ENCODE data around the gene CALD1. TPM values are rescaled to one million over a fixed set of nuclear protein-coding genes. Genes with fewer than 3 reads are reported as not detected.

CALD1 gene
- total RNA-seq, 2 experiments from 2014 or later: 2.1 to 2.2 TPM

- no peaks in the 10 kb centered on the region for H3K9me3 Mint-ChIP-seq
- ChIA-PET POLR2A (interaction anchor here (0.6 to 1.2 kb wide), 2 partner anchors 10 to 46 kb away, joined by 3 read pairs; no protein-coding TSS in a partner anchor), CTCF (interaction anchor here (1.0 kb wide), 1 partner anchor 136 kb away, joined by 3 read pairs; no protein-coding TSS in a partner anchor)
- intact Hi-C loops (cut with micrococcal nuclease): no loop called here
- H3K27ac Mint-ChIP-seq: no peak overlapping the region
- TF ChIP-seq CTCF (IDR thresholded peaks at IDR 0.05): no peak
- H3K4me3 Mint-ChIP-seq: no peak overlapping the region
- no peaks in the 10 kb centered on the region for H3K36me3 Mint-ChIP-seq (ENCODE audit: low read depth)
- DNase-seq (no peak), ATAC-seq (no peak)
- no peaks in the 10 kb centered on the region for H3K4me1 Mint-ChIP-seq (ENCODE audit: low read depth)
- peaks cover 1% of the 10 kb centered on the region for H3K27me3 Mint-ChIP-seq
Measured at GRCh38 chr7:134768243-134768642, 11.2 kb upstream of the CALD1 start.

- H3K4me1 Mint-ChIP-seq (ENCODE audit: low read depth): no peaks in the 10 kb centered on the region
- no peak for TF ChIP-seq CTCF (IDR thresholded peaks at IDR 0.05)
- no peak overlapping the region for H3K4me3 Mint-ChIP-seq
- H3K27me3 Mint-ChIP-seq: peaks cover 1% of the 10 kb centered on the region
- H3K36me3 Mint-ChIP-seq (ENCODE audit: low read depth): no peaks in the 10 kb centered on the region
- POLR2A ChIA-PET: interaction anchor here (0.7 kb wide), 1 partner anchor 199 kb away, joined by 3 read pairs; no protein-coding TSS in a partner anchor
- CTCF ChIA-PET: no interaction called here
- no peak overlapping the region for H3K27ac Mint-ChIP-seq
- intact Hi-C loops (cut with micrococcal nuclease): no loop called here
- ATAC-seq (no peak), DNase-seq (no peak)
- H3K9me3 Mint-ChIP-seq: no peaks in the 10 kb centered on the region
Measured at GRCh38 chr7:134770676-134771075, 8.8 kb upstream of the CALD1 start.

- Mint-ChIP-seq H3K4me3 (no peak overlapping the region), H3K4me1 (ENCODE audit: low read depth) (no peaks in the 10 kb centered on the region), H3K27ac (no peak overlapping the region), H3K27me3 (no peaks in the 10 kb centered on the region), H3K9me3 (no peaks in the 10 kb centered on the region), H3K36me3 (ENCODE audit: low read depth) (no peaks in the 10 kb centered on the region)
- ChIA-PET CTCF (no interaction called here), POLR2A (interaction anchor here (0.7 kb wide), 1 partner anchor 199 kb away, joined by 3 read pairs; no protein-coding TSS in a partner anchor)
- ATAC-seq (no peak), DNase-seq (no peak)
- no peak for TF ChIP-seq CTCF (IDR thresholded peaks at IDR 0.05)
- intact Hi-C loops (cut with micrococcal nuclease): no loop called here
Measured at GRCh38 chr7:134771111-134771510, 8.3 kb upstream of the CALD1 start.

DNA sequence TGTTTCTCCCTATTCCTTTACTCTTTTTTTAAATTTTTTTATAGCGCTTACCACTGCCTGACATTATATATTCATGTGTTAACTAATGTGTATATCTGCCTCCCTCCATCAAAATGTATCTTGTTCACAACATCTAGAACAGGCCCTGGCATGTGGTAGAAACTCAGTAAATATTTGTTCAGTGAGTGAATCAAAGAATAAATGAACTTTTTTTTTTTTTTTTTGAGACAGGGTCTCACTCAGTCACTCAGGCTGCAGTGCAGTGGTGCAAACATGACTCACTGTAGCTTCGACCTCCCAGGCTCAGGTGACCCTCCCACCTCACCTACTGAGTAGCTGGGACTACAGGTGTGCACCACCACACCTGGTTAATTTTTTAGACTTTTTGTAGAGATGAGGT, 7.5 kb upstream of the CALD1 start:
- TF ChIP-seq CTCF (IDR thresholded peaks at IDR 0.05): no peak
- no peak for DNase-seq
- no peak for ATAC-seq
- H3K4me1 Mint-ChIP-seq (ENCODE audit: low read depth): no peaks in the 10 kb centered on the region
- no peak overlapping the region for H3K27ac Mint-ChIP-seq
- no peaks in the 10 kb centered on the region for H3K27me3 Mint-ChIP-seq
- POLR2A ChIA-PET: no interaction called here
- no peak overlapping the region for H3K4me3 Mint-ChIP-seq
- H3K9me3 Mint-ChIP-seq: no peaks in the 10 kb centered on the region
- intact Hi-C loops (cut with micrococcal nuclease): no loop called here
- no peaks in the 10 kb centered on the region for H3K36me3 Mint-ChIP-seq (ENCODE audit: low read depth)
- CTCF ChIA-PET: no interaction called here

DNA sequence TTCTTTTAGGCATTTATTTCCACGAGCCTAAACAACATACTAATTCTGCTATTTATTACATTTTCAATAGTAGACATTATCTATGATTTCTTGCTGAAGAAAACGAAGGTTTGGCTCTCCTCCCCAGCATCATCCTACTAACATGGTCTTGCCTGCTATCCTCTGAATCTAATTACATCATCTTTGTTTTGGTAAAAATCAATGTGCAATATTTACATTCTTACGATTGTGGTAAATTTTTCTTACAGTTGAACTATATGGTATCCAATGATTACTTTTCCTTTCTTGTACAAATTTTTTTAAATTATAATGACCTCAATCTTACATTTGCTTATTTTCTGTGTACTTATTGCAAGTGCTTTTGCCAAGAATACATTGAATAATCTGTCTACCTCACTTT, 7.0 kb upstream of the CALD1 start:
- DNase-seq: no peak
- ChIA-PET POLR2A (no interaction called here), CTCF (no interaction called here)
- H3K27ac Mint-ChIP-seq: no peak overlapping the region
- no peaks in the 10 kb centered on the region for H3K9me3 Mint-ChIP-seq
- no peak for TF ChIP-seq CTCF (IDR thresholded peaks at IDR 0.05)
- H3K4me3 Mint-ChIP-seq: no peak overlapping the region
- intact Hi-C loops (cut with micrococcal nuclease): no loop called here
- no peaks in the 10 kb centered on the region for H3K36me3 Mint-ChIP-seq (ENCODE audit: low read depth)
- no peaks in the 10 kb centered on the region for H3K27me3 Mint-ChIP-seq
- no peaks in the 10 kb centered on the region for H3K4me1 Mint-ChIP-seq (ENCODE audit: low read depth)
- no peak for ATAC-seq
